B cell (primary cell): ENCODE data around the gene MRPL34. TPM values are rescaled to one million over a fixed set of nuclear protein-coding genes. Genes with fewer than 3 reads are reported as not detected.

Source experiments
- ATAC-seq: fragments of 200-7000 bp; cut with Tn5 transposase; one replicate; pipeline ENCODE4 v1.10.0; 2021; ENCODE audit warnings: low read depth, mild to moderate bottlenecking, moderate number of reproducible peaks, moderate library complexity
- CTCF ChIA-PET: fragments of 350-600 bp; sonication (Branson Sonifier 250); formaldehyde crosslinking; loops from one replicate; lab custom pipeline; 2021; ENCODE audit warnings: antibody characterized with exemption, inconsistent platforms; lab: Charles Lee
- POLR2A ChIA-PET: fragments of 350-600 bp; sonication (Branson Sonifier 250); formaldehyde crosslinking; loops from one replicate; lab custom pipeline; 2021; ENCODE audit warnings: antibody characterized with exemption; lab: Charles Lee
- DNase-seq: peaks from one replicate; pipeline ENCODE4 v3.0.0; 2013
- H2AFZ ChIP-seq: 2 replicates; pipeline ENCODE4 v1.6.1; 2012; ENCODE audit warnings: mild to moderate bottlenecking, low read depth, low read length; ENCODE audit not compliant: insufficient read depth, poor library complexity, severe bottlenecking
- H3K27ac ChIP-seq, 2 donors: 1 replicate in 1 of 2; 2 replicates in 1 of 2; pipeline ENCODE4 v1.5.1; 2012 to 2013; ENCODE audit warnings: low read length in 2 of 2, mild to moderate bottlenecking in 2 of 2, moderate library complexity in 1 of 2
- H3K27me3 ChIP-seq, 4 experiments: fragments of 200-600 bp in 1 of 4; sonication (generic) in 1 of 4; replicated peaks in 1 of 4; 1 replicate in 2 of 4; 2 replicates in 2 of 4; pipeline versions ENCODE4 v1.6.1 to v1.7.0; 2013 to 2016; ENCODE audit warnings: low read length in 3 of 4, mild to moderate bottlenecking in 2 of 4, mixed read lengths in 1 of 4, moderate library complexity in 1 of 4; ENCODE audit not compliant: insufficient read depth in 4 of 4, control insufficient read depth in 3 of 4; ENCODE audit errors: control extremely low read depth in 1 of 4
- H3K36me3 ChIP-seq, 2 experiments: replicated peaks in 1 of 2; 1 replicate in 1 of 2; 2 replicates in 1 of 2; pipeline versions ENCODE4 v1.6.1 to v1.7.1; 2013; ENCODE audit warnings: low read length in 1 of 2; ENCODE audit not compliant: insufficient read depth in 2 of 2, control insufficient read depth in 1 of 2; ENCODE audit errors: control extremely low read depth in 1 of 2, extremely low read depth in 1 of 2
- H3K4me1 ChIP-seq, 2 donors: fragments of 200-600 bp in 1 of 2; sonication (generic) in 1 of 2; 1 replicate in 1 of 2; 2 replicates in 1 of 2; pipeline versions ENCODE4 v1.5.1 to v1.6.1; 2013 to 2017; ENCODE audit warnings: low read length in 2 of 2; ENCODE audit not compliant: control insufficient read depth in 2 of 2, insufficient read depth in 2 of 2
- H3K4me2 ChIP-seq: replicated peaks from 2 replicates; pipeline ENCODE3; 2012; ENCODE audit warnings: mild to moderate bottlenecking, low read depth, low read length; ENCODE audit not compliant: poor library complexity, severe bottlenecking
- H3K4me3 ChIP-seq, 5 experiments: fragments of 200-600 bp in 1 of 5; sonication (generic) in 1 of 5; 1 replicate in 3 of 5; 2 replicates in 2 of 5; pipeline versions ENCODE4 v1.5.1 to v1.7.0; 2011 to 2016; ENCODE audit warnings: low read length in 4 of 5, mild to moderate bottlenecking in 4 of 5, low read depth in 2 of 5, control low read depth in 1 of 5, moderate library complexity in 1 of 5; ENCODE audit not compliant: insufficient read depth in 1 of 5; ENCODE audit errors: control extremely low read depth in 1 of 5, extremely low read depth in 1 of 5
- H3K79me2 ChIP-seq: fragments of 200-600 bp; sonication (generic); one replicate; pipeline ENCODE4 v1.6.0; 2016; ENCODE audit warnings: low read length; ENCODE audit not compliant: control insufficient read depth, insufficient read depth
- H3K9ac ChIP-seq: fragments of 200-600 bp; sonication (generic); 2 replicates; pipeline ENCODE4 v1.6.1; 2017; ENCODE audit warnings: mild to moderate bottlenecking, low read length, moderate library complexity
- H3K9me3 ChIP-seq, 3 donors: one replicate each; pipeline versions ENCODE4 v1.6.1 to v1.7.1; 2013; ENCODE audit warnings: low read length in 2 of 3; ENCODE audit not compliant: control insufficient read depth in 2 of 3, insufficient read depth in 1 of 3; ENCODE audit errors: control extremely low read depth in 1 of 3
- H4K20me1 ChIP-seq: 2 replicates; pipeline ENCODE4 v1.6.0; 2012; ENCODE audit warnings: mild to moderate bottlenecking, low read length; ENCODE audit not compliant: insufficient read depth, control insufficient read depth, poor library complexity, severe bottlenecking
- H3K27ac Mint-ChIP-seq: one replicate; pipeline ENCODE4 v1.8.0; 2021; ENCODE audit warnings: mixed read lengths
- H3K27me3 Mint-ChIP-seq: one replicate; pipeline ENCODE4 v1.8.0; 2021; ENCODE audit warnings: mixed read lengths
- H3K4me1 Mint-ChIP-seq: one replicate; pipeline ENCODE4 v1.8.0; 2021; ENCODE audit warnings: mixed read lengths
- H3K4me3 Mint-ChIP-seq: one replicate; pipeline ENCODE4 v1.8.0; 2021; ENCODE audit warnings: mixed read lengths
- H3K9me3 Mint-ChIP-seq: one replicate; pipeline ENCODE4 v1.8.0; 2022; ENCODE audit warnings: mixed read lengths; ENCODE audit not compliant: insufficient read depth
- CTCF ChIP-seq: fragments of 200-600 bp; IDR thresholded peaks from one replicate; pipeline ENCODE4 v1.8.0; 2022; ENCODE audit warnings: antibody characterized with exemption, mild to moderate bottlenecking
- EZH2 ChIP-seq: IDR thresholded peaks from 2 replicates; pipeline ENCODE4 v1.6.1; 2012; ENCODE audit warnings: borderline replicate concordance, low read depth, mild to moderate bottlenecking, moderate library complexity, low read length; ENCODE audit not compliant: insufficient read depth, poor library complexity, severe bottlenecking
- WGBS: methylation state at CpG from one replicate; pipeline ENCODE4 v1.1.5; 2013; ENCODE audit warnings: missing lambda C conversion rate; ENCODE audit not compliant: insufficient coverage; 5-methylcytosine and 5-hydroxymethylcytosine counted together
- intact Hi-C: fragments of 100-400 bp; cut with micrococcal nuclease; formaldehyde crosslinking; loops from one replicate; pipeline ENCODE4 v1.10.0; 2022
- polyA plus RNA-seq: library from polyadenylated mRNA; depleted of rRNA; stranded (reverse); fragments of >200 nt; gene quantifications from 2 replicates; pipeline ENCODE4 v1.2.3, GENCODE V29; 2012
- total RNA-seq, 2 donors: library from RNA; stranded (reverse); fragments of 120-200 nt in 1 of 2; gene quantifications; 1 replicate in 1 of 2; 2 replicates in 1 of 2; pipeline versions ENCODE4 v1.2.3 to v1.2.4, GENCODE V29; 2013 to 2022

The MRPL34 gene
- total and polyA plus RNA-seq, 2 donors (not counting 1 experiment from before 2014, with no cell fraction given) = 16.5 to 45.7 TPM

- Histone ChIP-seq H3K4me3 (no peak overlapping the region), H3K9ac (no peak overlapping the region), H3K4me2 (no peak overlapping the region), H3K9me3 (no peaks in the 10 kb centered on the region), H3K4me1 (no peaks in the 10 kb centered on the region), H2AFZ (no peak overlapping the region), H3K27ac (no peak overlapping the region), H3K27me3 (peaks cover 0 to 38% (median 14%) of the 10 kb centered on the region in 4 experiments), H3K79me2 (no peaks in the 10 kb centered on the region), H3K36me3 (no peaks in the 10 kb centered on the region), H4K20me1 (no peaks in the 10 kb centered on the region)
- Mint-ChIP-seq H3K4me3 (no peak overlapping the region), H3K27me3 (peaks cover 39% of the 10 kb centered on the region), H3K4me1 (no peaks in the 10 kb centered on the region), H3K27ac (peak overlapping the region; percentile 15), H3K9me3 (no peaks in the 10 kb centered on the region)
- POLR2A ChIA-PET = no interaction called here
- ATAC-seq (no peak), DNase-seq (no peak)
- CTCF ChIA-PET = no interaction called here
- 71% methylated on average over 11 of the region's 14 CpGs for WGBS
- intact Hi-C loops = no loop called here
- TF ChIP-seq EZH2 = no peak
- TF ChIP-seq CTCF = no peak
Observed at GRCh38 chr19:17352608-17353280, 47.1 kb downstream of the MRPL34 start.

- TF ChIP-seq EZH2 = no peak
- no peak for TF ChIP-seq CTCF
- POLR2A ChIA-PET = no interaction called here
- H4K20me1 ChIP-seq = no peaks in the 10 kb centered on the region
- CTCF ChIA-PET = interaction anchor here (0.9 kb wide), 1 partner anchor 33 kb away, joined by 3 read pairs; no protein-coding TSS in a partner anchor
- H3K79me2 ChIP-seq = no peaks in the 10 kb centered on the region
- Mint-ChIP-seq H3K27me3 (peaks cover 36% of the 10 kb centered on the region), H3K4me3 (no peak overlapping the region), H3K27ac (peak overlapping the region; percentile 15), H3K4me1 (no peaks in the 10 kb centered on the region), H3K9me3 (no peaks in the 10 kb centered on the region)
- DNase-seq = no peak
- WGBS = 87% methylated on average over 8 of the region's 8 CpGs
- H3K27ac ChIP-seq = no peak overlapping the region
- intact Hi-C loops = no loop called here
- H3K9me3 ChIP-seq = no peaks in the 10 kb centered on the region
- H3K4me3 ChIP-seq = no peak overlapping the region
- H3K4me2 ChIP-seq = no peak overlapping the region
- ATAC-seq = no peak
- H3K36me3 ChIP-seq = no peaks in the 10 kb centered on the region
- H3K4me1 ChIP-seq = no peaks in the 10 kb centered on the region
- no peak overlapping the region for H3K9ac ChIP-seq
- H2AFZ ChIP-seq = no peak overlapping the region
- peaks cover 0 to 32% (median 12%) of the 10 kb centered on the region in 4 experiments for H3K27me3 ChIP-seq
Observed at GRCh38 chr19:17353386-17353785, 47.7 kb downstream of the MRPL34 start.
